HEK293 (cell line): Measurements from ENCODE around the gene ALOX5.

Experiments used
- CTCF ChIA-PET: fragments of 350-600 bp; formaldehyde crosslinking; extraction: SDS; loops from one replicate; lab custom pipeline; 2021; ENCODE audit warnings: antibody characterized with exemption; lab: Yijun Ruan, JAX
- POLR2A ChIA-PET: fragments of 300-600 bp; formaldehyde crosslinking; extraction: SDS; loops from one replicate; lab custom pipeline; 2020; ENCODE audit warnings: antibody characterized with exemption, inconsistent platforms; lab: Yijun Ruan, JAX
- H3K27ac ChIP-seq: fragments of 200-500 bp; sonication (Bioruptor generic); 2 replicates; pipeline ENCODE4 v1.5.1; 2014; ENCODE audit warnings: low read depth, low read length, control low read depth, inconsistent platforms; ENCODE audit errors: extremely low read depth
- H3K36me3 ChIP-seq, 2 experiments: fragments of 200-500 bp in 1 of 2; sonication (Bioruptor generic) in 1 of 2; 1 replicate in 1 of 2; 2 replicates in 1 of 2; pipeline ENCODE4 v1.5.1; 2014 to 2017; ENCODE audit warnings: inconsistent platforms in 2 of 2, low read length in 2 of 2; ENCODE audit not compliant: control insufficient read depth in 2 of 2, insufficient read depth in 1 of 2
- H3K4me1 ChIP-seq: fragments of 200-500 bp; sonication (Bioruptor generic); 2 replicates; pipeline ENCODE4 v1.5.1; 2014; ENCODE audit warnings: mild to moderate bottlenecking, low read length, inconsistent platforms; ENCODE audit not compliant: control insufficient read depth, insufficient read depth
- H3K4me3 ChIP-seq: 2 replicates; pipeline ENCODE4 v1.5.1; 2011; ENCODE audit warnings: low read depth, mild to moderate bottlenecking, control low read depth, low read length, moderate library complexity
- H3K9me3 ChIP-seq: fragments of 200-500 bp; sonication (Bioruptor generic); 2 replicates; pipeline ENCODE4 v1.5.1; 2014; ENCODE audit warnings: low read depth, low read length, inconsistent platforms; ENCODE audit not compliant: control insufficient read depth, insufficient read depth
- ATF2 ChIP-seq: fragments of 450-650 bp; formaldehyde crosslinking; IDR thresholded peaks from 2 replicates; pipeline ENCODE4 v1.5.1; 2016; ENCODE audit warnings: missing biosample characterization, missing genetic modification characterization, low read depth
- BCL11A ChIP-seq: fragments of 450-650 bp; formaldehyde crosslinking; IDR thresholded peaks from 2 replicates; pipeline ENCODE4 v1.5.1; 2016; ENCODE audit warnings: low read depth, missing biosample characterization, missing genetic modification characterization
- IKZF3 ChIP-seq: fragments of 450-650 bp; IDR thresholded peaks from 2 replicates; pipeline ENCODE4 v1.5.0; 2018; ENCODE audit warnings: missing biosample characterization, mild to moderate bottlenecking, missing genetic modification characterization, moderate library complexity
- INSM2 ChIP-seq: fragments of 450-650 bp; formaldehyde crosslinking; IDR thresholded peaks from 2 replicates; pipeline ENCODE4 v1.5.1; 2016; ENCODE audit warnings: missing biosample characterization, missing genetic modification characterization
- KLF8 ChIP-seq: fragments of 450-650 bp; formaldehyde crosslinking; IDR thresholded peaks from 2 replicates; pipeline ENCODE4 v1.5.1; 2016; ENCODE audit warnings: missing biosample characterization, missing genetic modification characterization
- OVOL3 ChIP-seq: fragments of 450-650 bp; formaldehyde crosslinking; IDR thresholded peaks from 2 replicates; pipeline ENCODE4 v1.5.1; 2016; ENCODE audit warnings: missing biosample characterization, missing genetic modification characterization
- SP7 ChIP-seq: fragments of 450-650 bp; formaldehyde crosslinking; IDR thresholded peaks from 2 replicates; pipeline ENCODE4 v1.5.1; 2016; ENCODE audit warnings: missing biosample characterization, missing genetic modification characterization
- ZBTB20 ChIP-seq: fragments of 450-650 bp; formaldehyde crosslinking; IDR thresholded peaks from 2 replicates; pipeline ENCODE4 v1.5.1; 2016; ENCODE audit warnings: missing biosample characterization, missing genetic modification characterization
- ZBTB49 ChIP-seq: fragments of 450-650 bp; formaldehyde crosslinking; IDR thresholded peaks from 2 replicates; pipeline ENCODE4 v1.5.1; 2016; ENCODE audit warnings: missing biosample characterization, missing genetic modification characterization, low read depth
- ZNF19 ChIP-seq: fragments of 450-650 bp; formaldehyde crosslinking; IDR thresholded peaks from 2 replicates; pipeline ENCODE4; 2016; ENCODE audit warnings: missing biosample characterization, missing genetic modification characterization, low read depth
- ZNF266 ChIP-seq: fragments of 450-650 bp; formaldehyde crosslinking; IDR thresholded peaks from 2 replicates; pipeline ENCODE4 v1.5.1; 2016; ENCODE audit warnings: missing biosample characterization, missing genetic modification characterization, low read depth
- ZNF354C ChIP-seq: fragments of 450-650 bp; formaldehyde crosslinking; IDR thresholded peaks from 2 replicates; pipeline ENCODE4 v1.5.1; 2016; ENCODE audit warnings: missing biosample characterization, missing genetic modification characterization, low read depth, borderline replicate concordance
- ZNF398 ChIP-seq: fragments of 450-650 bp; formaldehyde crosslinking; IDR thresholded peaks from 2 replicates; pipeline ENCODE4 v1.5.1; 2017; ENCODE audit warnings: missing biosample characterization, missing genetic modification characterization
- ZNF416 ChIP-seq: fragments of 450-650 bp; formaldehyde crosslinking; IDR thresholded peaks from 2 replicates; pipeline ENCODE4 v1.5.1; 2016; ENCODE audit warnings: missing biosample characterization, missing genetic modification characterization
- ZNF433 ChIP-seq: fragments of 450-650 bp; formaldehyde crosslinking; IDR thresholded peaks from 2 replicates; pipeline ENCODE4 v1.5.1; 2016; ENCODE audit warnings: missing biosample characterization, missing genetic modification characterization, low read depth
- ZNF48 ChIP-seq: fragments of 450-650 bp; formaldehyde crosslinking; IDR thresholded peaks from 2 replicates; pipeline ENCODE4 v1.5.1; 2016; ENCODE audit warnings: missing biosample characterization, missing genetic modification characterization
- ZNF670 ChIP-seq: fragments of 450-650 bp; formaldehyde crosslinking; IDR thresholded peaks from 2 replicates; pipeline ENCODE4 v1.5.1; 2016; ENCODE audit warnings: missing biosample characterization, missing genetic modification characterization, low read depth
- ZNF785 ChIP-seq: fragments of 450-650 bp; formaldehyde crosslinking; IDR thresholded peaks from 2 replicates; pipeline ENCODE4 v1.5.1; 2016; ENCODE audit warnings: missing biosample characterization, missing genetic modification characterization
- ZNF830 ChIP-seq: fragments of 450-650 bp; IDR thresholded peaks from 2 replicates; pipeline ENCODE4 v1.5.0; 2018; ENCODE audit warnings: missing biosample characterization, missing genetic modification characterization, low read depth, mild to moderate bottlenecking, moderate library complexity
- ZXDB ChIP-seq: fragments of 450-650 bp; formaldehyde crosslinking; IDR thresholded peaks from 2 replicates; pipeline ENCODE4 v1.5.1; 2016; ENCODE audit warnings: missing biosample characterization, missing genetic modification characterization
- TF ChIP-seq, protein P1 (sequence below): fragments of 450-650 bp; IDR thresholded peaks from 2 replicates; pipeline ENCODE4 v1.5.1; 2018; ENCODE audit warnings: missing biosample characterization, missing genetic modification characterization
- TF ChIP-seq, protein P2 (sequence below): fragments of 450-650 bp; formaldehyde crosslinking; IDR thresholded peaks from 2 replicates; pipeline ENCODE4 v1.5.1; 2016; ENCODE audit warnings: missing biosample characterization, missing genetic modification characterization

The ALOX5 gene

DNA sequence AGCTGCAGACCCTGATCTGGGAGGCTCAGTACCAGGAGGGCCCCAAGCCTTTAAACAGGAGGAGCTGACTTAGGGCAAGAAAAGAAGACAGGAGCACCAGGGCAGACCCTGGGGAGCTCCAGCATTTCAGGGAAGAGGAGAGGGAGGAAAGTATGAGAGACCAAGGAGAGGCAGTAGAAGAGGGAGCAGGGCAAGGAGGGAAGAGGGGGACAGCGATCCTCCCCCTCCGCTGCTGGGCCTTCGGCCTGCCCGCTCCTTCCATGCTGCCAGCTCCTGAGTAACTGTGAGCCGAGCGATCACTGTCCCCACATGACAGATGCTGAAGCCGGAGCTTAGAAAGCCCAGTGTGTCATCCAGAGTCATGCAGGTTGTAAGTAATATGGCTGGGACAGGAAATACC lies 65.9 kb downstream of the ALOX5 start (continued):
- TF ChIP-seq ZNF830 (tag by site-specific recombination) (no peak), IKZF3 (tag by site-specific recombination) (no peak)

GRCh38 chr10:45440511-45441062 lies 66.6 kb downstream of the ALOX5 start:
- no peaks in the 10 kb centered on the region for H3K36me3 ChIP-seq
- no peaks in the 10 kb centered on the region for H3K9me3 ChIP-seq
- POLR2A ChIA-PET: no interaction called here
- TF ChIP-seq ZNF354C (tag by site-specific recombination) (no peak), ZNF433 (tag by site-specific recombination) (no peak), ZNF670 (tag by site-specific recombination) (no peak), KLF8 (tag by site-specific recombination) (no peak), ZNF19 (tag by site-specific recombination) (no peak), OVOL3 (tag by site-specific recombination) (no peak), SP7 (tag by site-specific recombination) (no peak), ZBTB49 (tag by site-specific recombination) (no peak), ZNF785 (tag by site-specific recombination) (no peak), BCL11A (tag by site-specific recombination) (no peak), ZNF266 (tag by site-specific recombination) (no peak), ZNF48 (tag by site-specific recombination) (no peak), ZNF416 (no peak), ZBTB20 (tag by site-specific recombination) (no peak), ZNF398 (tag by site-specific recombination) (no peak), ZXDB (no peak), INSM2 (no peak), ATF2 (no peak)
- TF ChIP-seq, protein P1, sequence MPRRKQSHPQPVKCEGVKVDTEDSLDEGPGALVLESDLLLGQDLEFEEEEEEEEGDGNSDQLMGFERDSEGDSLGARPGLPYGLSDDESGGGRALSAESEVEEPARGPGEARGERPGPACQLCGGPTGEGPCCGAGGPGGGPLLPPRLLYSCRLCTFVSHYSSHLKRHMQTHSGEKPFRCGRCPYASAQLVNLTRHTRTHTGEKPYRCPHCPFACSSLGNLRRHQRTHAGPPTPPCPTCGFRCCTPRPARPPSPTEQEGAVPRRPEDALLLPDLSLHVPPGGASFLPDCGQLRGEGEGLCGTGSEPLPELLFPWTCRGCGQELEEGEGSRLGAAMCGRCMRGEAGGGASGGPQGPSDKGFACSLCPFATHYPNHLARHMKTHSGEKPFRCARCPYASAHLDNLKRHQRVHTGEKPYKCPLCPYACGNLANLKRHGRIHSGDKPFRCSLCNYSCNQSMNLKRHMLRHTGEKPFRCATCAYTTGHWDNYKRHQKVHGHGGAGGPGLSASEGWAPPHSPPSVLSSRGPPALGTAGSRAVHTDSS: no peak
- TF ChIP-seq, protein P2, sequence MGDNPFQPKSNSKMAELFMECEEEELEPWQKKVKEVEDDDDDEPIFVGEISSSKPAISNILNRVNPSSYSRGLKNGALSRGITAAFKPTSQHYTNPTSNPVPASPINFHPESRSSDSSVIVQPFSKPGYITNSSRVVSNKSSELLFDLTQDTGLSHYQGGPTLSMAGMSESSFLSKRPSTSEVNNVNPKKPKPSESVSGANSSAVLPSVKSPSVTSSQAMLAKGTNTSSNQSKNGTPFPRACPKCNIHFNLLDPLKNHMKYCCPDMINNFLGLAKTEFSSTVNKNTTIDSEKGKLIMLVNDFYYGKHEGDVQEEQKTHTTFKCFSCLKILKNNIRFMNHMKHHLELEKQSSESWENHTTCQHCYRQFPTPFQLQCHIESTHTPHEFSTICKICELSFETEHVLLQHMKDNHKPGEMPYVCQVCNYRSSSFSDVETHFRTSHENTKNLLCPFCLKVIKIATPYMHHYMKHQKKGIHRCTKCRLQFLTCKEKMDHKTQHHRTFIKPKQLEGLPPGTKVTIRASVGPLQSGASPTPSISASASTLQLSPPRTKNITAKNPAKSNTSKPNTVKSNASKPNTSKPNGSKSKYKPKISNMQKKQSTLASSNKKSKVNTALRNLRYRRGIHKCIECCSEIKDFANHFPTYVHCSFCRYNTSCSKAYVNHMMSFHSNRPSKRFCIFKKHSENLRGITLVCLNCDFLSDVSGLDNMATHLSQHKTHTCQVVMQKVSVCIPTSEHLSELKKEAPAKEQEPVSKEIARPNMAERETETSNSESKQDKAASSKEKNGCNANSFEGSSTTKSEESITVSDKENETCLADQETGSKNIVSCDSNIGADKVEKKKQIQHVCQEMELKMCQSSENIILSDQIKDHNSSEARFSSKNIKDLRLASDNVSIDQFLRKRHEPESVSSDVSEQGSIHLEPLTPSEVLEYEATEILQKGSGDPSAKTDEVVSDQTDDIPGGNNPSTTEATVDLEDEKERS (tag by site-specific recombination): no peak
- CTCF ChIA-PET: no interaction called here
- H3K27ac ChIP-seq: no peak overlapping the region
- H3K4me1 ChIP-seq: no peaks in the 10 kb centered on the region
- H3K4me3 ChIP-seq: no peak overlapping the region
